RPMI7951 (cell line): ENCODE data around the gene C16orf86. TPM values are rescaled to one million over a fixed set of nuclear protein-coding genes. Genes with fewer than 3 reads are reported as not detected.
"Not testable (repeated sequence)": the region's sequence is repeated elsewhere in the genome, so short reads cannot be mapped to it uniquely, and the experiment has no call there.

Experiments used
- DNase-seq: peaks from one replicate; pipeline ENCODE4 v3.0.0-alpha.2; 2012; ENCODE audit warnings: low read depth
- total RNA-seq: library from RNA; depleted of rRNA; stranded (reverse); fragments of >200 nt; shearing (Covaris generic); gene quantifications from 2 replicates; pipeline ENCODE4 v1.2.3, GENCODE V29; 2014; rRNA removed

The C16orf86 gene
- total RNA-seq, 1 experiment from 2014 or later: 6.4 TPM

DNA sequence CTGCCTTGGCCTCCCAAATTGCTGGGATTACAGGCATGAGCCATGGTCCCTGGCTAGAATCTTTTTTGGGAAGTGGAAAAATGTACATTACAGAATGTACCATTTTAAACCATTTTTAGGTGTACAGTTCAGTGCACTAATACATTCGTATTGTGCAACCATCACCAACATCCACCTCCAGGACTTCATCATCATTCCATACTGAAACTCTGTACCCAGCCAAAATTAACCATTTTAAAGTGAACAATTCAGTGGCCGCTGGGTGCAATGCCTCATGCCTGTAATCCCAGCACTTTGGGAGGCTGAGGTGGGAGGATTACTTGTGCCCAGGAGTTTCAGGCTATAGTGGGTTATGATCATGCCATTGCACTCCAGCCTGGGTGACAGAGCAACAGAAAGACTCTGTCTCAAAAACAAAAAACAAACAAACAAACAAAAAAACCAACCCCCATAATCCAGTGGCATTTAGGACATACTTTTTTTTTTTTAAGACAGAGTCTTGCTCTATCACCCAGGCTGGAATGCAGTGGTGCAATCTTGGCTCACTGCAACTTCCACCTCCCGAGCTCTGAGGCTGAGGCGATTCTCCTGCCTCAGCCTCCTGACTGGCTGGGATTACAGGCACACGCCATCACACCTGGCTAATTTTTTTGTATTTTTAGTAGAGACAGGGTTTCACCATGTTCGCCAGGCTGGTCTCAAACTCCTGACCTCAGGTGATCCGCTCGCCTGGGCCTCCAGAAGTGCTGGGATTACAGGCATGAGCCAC is 27.1 kb downstream of the C16orf86 start:
- not testable (repeated sequence) for DNase-seq

- DNase-seq: no peak
Observed at GRCh38 chr16:67694611-67695010, 28.0 kb downstream of the C16orf86 start.

GRCh38 chr16:67697422-67698185 is 31.0 kb downstream of the C16orf86 start:
- no peak for DNase-seq

- DNase-seq: no peak
Observed at GRCh38 chr16:67699265-67699664, 32.7 kb downstream of the C16orf86 start.

- DNase-seq: no peak
Observed at GRCh38 chr16:67701420-67701819, 34.8 kb downstream of the C16orf86 start.

GRCh38 chr16:67702130-67702529 is 35.5 kb downstream of the C16orf86 start:
- no peak for DNase-seq

DNA sequence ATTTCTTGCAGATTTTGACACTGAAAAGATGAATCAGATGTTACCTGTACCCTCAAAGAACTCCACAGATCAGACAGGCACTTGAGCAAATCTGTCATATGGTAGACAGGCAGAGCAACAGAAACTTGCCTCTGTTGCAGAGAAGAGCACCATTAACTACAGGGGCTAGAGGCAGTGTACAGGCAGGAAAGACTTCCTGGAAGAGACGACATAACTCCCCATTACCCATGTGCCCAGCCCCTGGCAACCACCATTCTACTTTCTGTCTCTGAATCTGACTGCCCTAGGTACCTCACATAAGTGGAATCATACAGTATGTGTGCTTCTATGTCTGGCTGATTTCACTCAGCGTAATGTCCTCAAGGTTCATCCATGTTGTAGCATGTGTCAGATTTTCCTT is 37.0 kb downstream of the C16orf86 start:
- no peak for DNase-seq

GRCh38 chr16:67704110-67704509 is 37.5 kb downstream of the C16orf86 start:
- no peak for DNase-seq

- DNase-seq: no peak
Observed at GRCh38 chr16:67707210-67707609, 40.6 kb downstream of the C16orf86 start.

DNA sequence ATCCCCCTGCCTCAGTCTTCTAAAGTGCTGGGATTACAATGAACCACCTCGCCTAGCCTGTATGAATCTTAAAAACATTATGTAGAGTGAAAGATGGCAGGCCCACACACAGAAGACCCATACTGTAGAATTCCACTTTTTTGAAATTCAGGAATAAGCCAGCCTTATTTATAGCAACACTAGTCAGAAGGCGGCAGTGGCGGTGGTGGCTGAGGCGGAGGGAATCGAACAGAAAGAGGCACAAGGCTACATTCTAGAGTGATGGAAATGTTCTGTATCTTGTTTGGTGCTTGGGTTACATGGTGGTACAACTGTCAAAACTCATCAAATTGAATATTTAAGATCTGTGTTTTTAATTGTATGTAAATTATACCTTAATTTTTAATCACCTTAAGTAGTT is 41.2 kb downstream of the C16orf86 start:
- DNase-seq: no peak

GRCh38 chr16:67708368-67708771 is 41.8 kb downstream of the C16orf86 start:
- DNase-seq: peak; percentile 59

DNA sequence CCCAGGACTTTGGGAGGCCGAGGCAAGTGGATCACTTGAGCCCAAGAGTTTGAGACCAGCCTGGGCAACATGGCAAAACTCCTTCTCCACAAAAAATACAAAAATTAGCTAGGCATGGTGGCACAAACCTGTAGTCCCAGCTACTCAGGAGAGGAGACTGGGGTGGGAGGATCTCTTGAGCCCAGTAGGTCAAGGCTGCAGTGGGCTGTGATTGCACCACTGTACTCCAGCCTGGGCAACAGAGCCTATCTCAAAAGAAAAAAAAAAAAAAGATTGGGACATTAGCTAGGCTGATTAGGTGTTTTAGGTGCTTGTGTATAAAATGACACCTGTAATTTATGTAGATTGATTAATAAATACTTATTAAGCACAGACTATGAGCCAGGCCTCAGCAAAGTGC is 42.4 kb downstream of the C16orf86 start:
- no peak for DNase-seq

- DNase-seq: no peak
Observed at GRCh38 chr16:67710607-67711006, 44.0 kb downstream of the C16orf86 start.

DNA sequence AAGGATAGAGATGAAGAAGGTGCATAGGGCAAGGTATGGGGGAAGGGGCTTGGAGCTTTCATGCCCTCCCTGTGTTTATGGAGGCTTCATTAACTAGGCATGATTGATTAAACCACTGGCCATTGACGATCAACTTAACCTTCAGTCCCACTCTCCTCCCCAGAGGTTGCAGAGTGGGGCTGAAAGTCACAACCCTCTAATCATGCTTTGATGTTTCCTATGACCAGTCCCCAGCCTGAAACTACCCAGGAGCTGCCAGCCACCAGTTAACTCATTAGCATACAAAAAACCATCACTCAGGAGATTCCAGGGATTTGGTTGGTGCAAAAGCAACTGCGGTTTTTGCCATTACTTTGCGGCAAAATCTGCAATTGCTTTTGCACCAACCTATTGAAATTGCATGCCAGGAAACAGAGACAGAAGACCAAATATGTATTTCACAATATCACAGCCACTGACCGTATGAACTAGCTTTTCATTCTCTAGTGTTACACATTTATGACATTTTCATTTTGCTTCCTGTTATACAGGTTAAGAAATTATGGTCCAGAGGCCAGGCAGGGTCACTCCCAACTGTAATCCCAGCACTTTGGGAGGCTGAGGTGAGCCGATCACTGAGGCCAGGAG is 47.1 kb downstream of the C16orf86 start:
- DNase-seq: no peak

GRCh38 chr16:67714522-67714921 is 47.9 kb downstream of the C16orf86 start:
- no peak for DNase-seq

- DNase-seq: no peak
Observed at GRCh38 chr16:67716097-67716496, 49.5 kb downstream of the C16orf86 start.

Other genes with a start within 250 kb of the C16orf86 start
- gene HSD11B2, start 235.7 kb upstream of the C16orf86 start, total RNA-seq: not detected in 2 replicates
- 121 and 141 TPM in 2 replicates for gene ATP6V0D1, start 185.7 kb upstream of the C16orf86 start, total RNA-seq
- gene AGRP, start 183.3 kb upstream of the C16orf86 start, total RNA-seq: not detected in 2 replicates
- 9.0 and 11.5 TPM in 2 replicates for gene RIPOR1, start 138.0 kb upstream of the C16orf86 start, total RNA-seq
- 27.9 and 29.6 TPM in 2 replicates for gene CTCF, start 104.3 kb upstream of the C16orf86 start, total RNA-seq
- gene CARMIL2, start 21.7 kb upstream of the C16orf86 start, total RNA-seq: 0.10 and 0.12 TPM in 2 replicates
- 42.8 and 47.2 TPM in 2 replicates for gene ACD, start 6.6 kb upstream of the C16orf86 start, total RNA-seq
- 1.6 and 1.9 TPM in 2 replicates for gene PARD6A, start 5.9 kb upstream of the C16orf86 start, total RNA-seq
- 13.6 and 14.8 TPM in 2 replicates for gene ENKD1, start 64 bp upstream of the C16orf86 start, total RNA-seq
- gene GFOD2, start 52.5 kb downstream of the C16orf86 start, total RNA-seq: 11.1 and 12.4 TPM in 2 replicates
- gene RANBP10, start 139.7 kb downstream of the C16orf86 start, total RNA-seq: 2.6 and 2.9 TPM in 2 replicates
- 0.49 TPM in 1 of 2 replicates, not detected in the other for gene TSNAXIP1, start 140.1 kb downstream of the C16orf86 start, total RNA-seq
- gene THAP11, start 175.5 kb downstream of the C16orf86 start, total RNA-seq: 36.2 and 41.8 TPM in 2 replicates
- gene NUTF2, start 180.1 kb downstream of the C16orf86 start, total RNA-seq: 392 and 459 TPM in 2 replicates
- 28.5 and 31.2 TPM in 2 replicates for gene CENPT, start 180.9 kb downstream of the C16orf86 start, total RNA-seq
- gene EDC4, start 206.2 kb downstream of the C16orf86 start, total RNA-seq: 39.7 and 42.4 TPM in 2 replicates
- 1.3 TPM in 1 of 2 replicates, not detected in the other for gene NRN1L, start 218.1 kb downstream of the C16orf86 start, total RNA-seq
- 4.7 and 5.5 TPM in 2 replicates for gene PSKH1, start 226.4 kb downstream of the C16orf86 start, total RNA-seq